GM21529 (cell line): Measurements from ENCODE around the gene BUB1B.
"Not testable (repeated sequence)": the region's sequence is repeated elsewhere in the genome, so short reads cannot be mapped to it uniquely, and the experiment has no call there.

ENCODE experiments used
- ATAC-seq: cut with Tn5 transposase; IDR thresholded peaks from one replicate; pipeline ENCODE4 v1.9.1; 2021; ENCODE audit not compliant: unreplicated experiment

BUB1B gene

GRCh38 chr15:40136470-40137302, 24.2 kb upstream of the BUB1B start:
- no peak for ATAC-seq

- ATAC-seq = no peak
Observed at GRCh38 chr15:40137303-40138200, 23.3 kb upstream of the BUB1B start.

- not testable (repeated sequence) for ATAC-seq
Observed at GRCh38 chr15:40138201-40138570, 22.7 kb upstream of the BUB1B start.

GRCh38 chr15:40142428-40142827, 18.4 kb upstream of the BUB1B start:
- ATAC-seq = no peak

- no peak for ATAC-seq
Observed at GRCh38 chr15:40146037-40146436, 14.8 kb upstream of the BUB1B start.

GRCh38 chr15:40149339-40149738, 11.5 kb upstream of the BUB1B start:
- no peak for ATAC-seq

GRCh38 chr15:40150163-40150925, 10.5 kb upstream of the BUB1B start:
- ATAC-seq = no peak

GRCh38 chr15:40151499-40151898, 9.4 kb upstream of the BUB1B start:
- no peak for ATAC-seq

- no peak for ATAC-seq
Observed at GRCh38 chr15:40151991-40152390, 8.9 kb upstream of the BUB1B start.

- ATAC-seq = not testable (repeated sequence)
Observed at GRCh38 chr15:40154821-40155220, 6.0 kb upstream of the BUB1B start.

GRCh38 chr15:40155270-40155910, 5.5 kb upstream of the BUB1B start:
- ATAC-seq = no peak

- ATAC-seq = no peak
Observed at GRCh38 chr15:40157778-40158447, 3.0 kb upstream of the BUB1B start.

- ATAC-seq = no peak
Observed at GRCh38 chr15:40160021-40160420, 848 bp upstream of the BUB1B start.

- no peak for ATAC-seq
Observed at GRCh38 chr15:40161693-40162391, 973 bp downstream of the BUB1B start.

GRCh38 chr15:40162552-40162951, 1.7 kb downstream of the BUB1B start:
- ATAC-seq = no peak

- no peak for ATAC-seq
Observed at GRCh38 chr15:40163657-40164416, 3.0 kb downstream of the BUB1B start.

- ATAC-seq = not testable (repeated sequence)
Observed at GRCh38 chr15:40167374-40167773, 6.5 kb downstream of the BUB1B start.

- no peak for ATAC-seq
Observed at GRCh38 chr15:40175160-40175559, 14.3 kb downstream of the BUB1B start.
